Measurements from ENCODE around the gene CDKN2A.

CDKN2A gene

DNA sequence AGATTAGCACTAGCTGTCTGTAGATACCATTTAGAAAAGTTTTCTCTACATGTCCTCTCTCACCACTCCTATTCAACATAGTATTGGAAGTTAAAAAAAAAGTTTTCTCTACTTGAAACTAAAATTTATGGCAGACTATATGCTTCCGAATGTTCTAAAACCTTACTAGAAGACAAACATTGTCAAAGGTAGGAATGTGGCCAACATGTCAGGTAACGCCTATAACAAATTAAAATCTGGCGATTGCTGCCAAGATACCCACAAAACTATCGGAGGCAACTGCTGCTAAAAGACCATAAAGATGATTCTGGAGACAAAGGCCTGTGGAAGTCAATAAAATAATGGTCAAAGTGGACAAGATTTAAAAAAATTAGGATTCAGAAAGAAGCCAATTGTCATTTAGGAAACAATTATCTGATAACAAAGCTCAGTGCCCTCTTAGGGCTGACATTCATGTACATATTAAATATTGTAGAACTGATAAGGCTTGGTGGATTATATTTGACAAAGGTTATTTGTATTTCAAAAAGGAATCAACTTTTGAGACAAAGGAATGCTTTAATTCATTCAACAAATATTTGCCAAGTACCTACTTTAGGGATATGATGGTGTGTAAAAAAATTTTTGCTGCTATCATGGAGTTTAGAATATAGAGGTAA, 52.7 kb downstream of the CDKN2A start:
- DNase-seq (ENCODE audit: low spot score) = no peak

DNA sequence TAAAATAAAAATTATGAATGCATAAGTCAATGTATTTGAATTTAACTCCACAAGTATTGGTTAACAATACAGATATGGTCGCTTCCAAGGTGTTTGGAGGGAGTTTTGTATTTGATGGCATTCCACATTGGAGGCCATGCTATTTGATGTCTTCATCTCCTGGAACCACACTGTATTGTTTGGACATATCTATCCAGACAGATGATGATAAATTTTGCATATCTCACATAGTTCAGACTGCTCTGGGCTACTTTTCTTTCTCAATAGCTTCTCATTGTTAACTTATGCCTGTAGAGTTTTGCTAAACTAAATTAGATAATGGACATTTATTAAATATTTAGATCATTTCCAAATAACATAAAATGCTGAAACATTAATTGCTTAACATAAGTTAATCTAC, 58.0 kb downstream of the CDKN2A start:
- DNase-seq (ENCODE audit: low spot score) = no peak

DNA sequence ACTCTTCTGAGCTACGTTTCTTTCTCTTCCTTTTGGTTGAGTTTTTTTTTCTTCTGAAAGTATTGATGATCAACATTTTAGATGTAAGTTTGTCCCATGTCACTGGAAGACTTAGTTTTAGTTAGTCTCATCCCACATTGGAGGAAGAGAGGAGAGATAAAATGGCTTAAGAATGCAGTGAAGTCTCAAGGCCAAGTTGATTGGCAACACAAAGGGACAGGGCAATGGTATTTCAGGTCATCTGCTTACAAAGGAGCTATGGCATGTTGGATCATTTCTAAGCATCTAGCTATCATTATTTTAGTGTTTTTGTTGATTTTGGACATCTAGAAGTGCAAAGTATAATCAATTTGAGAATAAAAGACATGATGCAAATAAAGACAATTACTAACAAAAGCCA, 58.6 kb downstream of the CDKN2A start:
- DNase-seq (ENCODE audit: low spot score) = no peak

DNA sequence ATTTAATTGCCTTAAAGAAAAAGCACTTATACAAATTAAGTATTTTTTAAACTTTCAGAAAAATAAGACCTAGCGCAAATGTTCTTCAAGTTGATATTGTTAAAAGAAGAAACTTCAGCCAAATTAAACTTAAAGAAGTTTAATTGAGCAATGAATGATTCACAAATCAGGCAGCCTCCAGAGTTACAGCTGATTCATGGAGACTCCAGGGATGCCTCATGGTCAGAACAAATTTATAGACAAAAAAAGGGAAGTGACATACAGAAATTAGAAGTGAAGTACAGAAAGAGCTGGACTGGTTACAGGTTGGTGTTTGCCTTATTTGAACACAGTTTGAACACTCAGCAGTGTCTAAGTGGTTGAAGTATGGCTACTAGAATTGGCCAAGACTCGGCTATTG, 60.3 kb downstream of the CDKN2A start:
- DNase-seq (ENCODE audit: low spot score) = no peak

DNA sequence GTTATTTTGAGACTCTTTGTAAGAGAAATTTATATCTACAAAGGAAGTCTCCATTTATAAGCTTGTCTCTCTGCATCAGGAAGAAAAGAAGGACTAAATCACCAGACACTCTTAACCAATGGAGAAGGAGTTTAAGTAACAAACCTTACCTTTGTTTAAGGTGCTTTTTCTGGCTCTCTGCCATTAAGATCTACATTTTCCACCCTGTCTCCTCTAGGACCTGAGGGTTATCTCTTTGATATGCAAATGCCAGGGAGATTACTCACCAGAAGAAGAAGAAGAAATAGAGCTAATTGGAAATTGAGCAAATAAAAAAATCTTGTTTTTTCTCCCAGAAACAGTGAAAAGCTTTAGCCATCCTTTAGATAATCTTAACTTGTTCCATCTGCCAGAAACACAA, 60.9 kb downstream of the CDKN2A start:
- DNase-seq (ENCODE audit: low spot score) = no peak

DNA sequence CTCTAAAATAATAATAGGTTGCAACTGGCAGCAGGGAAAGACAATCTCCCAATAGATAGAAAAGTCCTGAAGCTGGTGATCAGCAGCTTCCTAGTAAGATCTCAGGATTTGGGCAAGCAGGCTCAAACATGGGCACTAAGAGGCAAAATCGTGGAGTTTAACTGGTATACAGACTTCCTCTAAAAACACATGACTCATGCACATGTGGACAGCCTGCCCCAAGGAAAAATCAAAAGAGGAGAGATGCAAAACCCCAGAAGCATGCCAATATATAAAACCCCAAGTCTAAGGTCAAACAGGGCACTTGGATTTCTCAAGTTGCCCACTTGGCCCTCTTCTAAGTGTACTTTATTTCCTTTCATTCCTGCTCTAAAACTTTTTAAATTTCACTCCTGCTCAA, 62.8 kb downstream of the CDKN2A start:
- DNase-seq (ENCODE audit: low spot score) = no peak

DNA sequence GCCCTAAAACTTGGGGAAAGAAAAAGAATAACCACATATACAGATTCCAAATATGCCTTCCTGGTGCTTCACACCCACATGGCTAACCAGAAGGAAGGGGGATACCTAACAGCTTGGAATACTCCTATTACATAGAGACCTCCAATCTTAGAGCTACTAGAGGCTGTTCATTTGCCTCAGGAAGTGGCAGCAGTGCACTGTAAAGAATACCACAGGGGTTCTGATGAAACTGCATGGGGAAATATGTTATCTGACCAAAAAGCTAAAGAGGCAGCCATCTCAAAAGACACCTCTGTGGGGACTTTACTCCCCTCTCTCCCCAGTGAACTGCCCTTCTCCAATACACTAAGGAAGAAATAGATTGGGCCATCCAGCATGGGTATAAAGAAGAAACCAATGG, 66.4 kb downstream of the CDKN2A start:
- DNase-seq (ENCODE audit: low spot score) = no peak

DNA sequence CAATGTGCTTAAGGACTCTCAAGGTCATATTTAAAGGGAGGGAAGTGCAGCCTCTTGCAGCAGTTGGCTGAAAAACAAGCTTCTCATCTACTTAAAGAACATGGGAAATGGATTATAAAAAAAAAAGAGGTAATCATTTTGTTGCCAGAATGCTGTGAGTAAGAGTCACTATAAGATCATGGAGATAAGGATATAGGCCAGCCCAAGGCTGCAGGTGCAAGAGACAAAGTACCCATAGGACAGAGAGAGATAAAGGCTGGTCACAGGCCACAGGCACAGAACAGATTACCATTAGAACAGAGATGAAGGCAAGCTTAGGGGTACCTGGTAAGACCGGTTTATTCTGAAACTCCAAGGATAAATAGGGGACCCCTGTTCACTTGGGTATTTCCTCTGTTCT, 70.5 kb downstream of the CDKN2A start:
- no peak for DNase-seq (ENCODE audit: low spot score)

DNA sequence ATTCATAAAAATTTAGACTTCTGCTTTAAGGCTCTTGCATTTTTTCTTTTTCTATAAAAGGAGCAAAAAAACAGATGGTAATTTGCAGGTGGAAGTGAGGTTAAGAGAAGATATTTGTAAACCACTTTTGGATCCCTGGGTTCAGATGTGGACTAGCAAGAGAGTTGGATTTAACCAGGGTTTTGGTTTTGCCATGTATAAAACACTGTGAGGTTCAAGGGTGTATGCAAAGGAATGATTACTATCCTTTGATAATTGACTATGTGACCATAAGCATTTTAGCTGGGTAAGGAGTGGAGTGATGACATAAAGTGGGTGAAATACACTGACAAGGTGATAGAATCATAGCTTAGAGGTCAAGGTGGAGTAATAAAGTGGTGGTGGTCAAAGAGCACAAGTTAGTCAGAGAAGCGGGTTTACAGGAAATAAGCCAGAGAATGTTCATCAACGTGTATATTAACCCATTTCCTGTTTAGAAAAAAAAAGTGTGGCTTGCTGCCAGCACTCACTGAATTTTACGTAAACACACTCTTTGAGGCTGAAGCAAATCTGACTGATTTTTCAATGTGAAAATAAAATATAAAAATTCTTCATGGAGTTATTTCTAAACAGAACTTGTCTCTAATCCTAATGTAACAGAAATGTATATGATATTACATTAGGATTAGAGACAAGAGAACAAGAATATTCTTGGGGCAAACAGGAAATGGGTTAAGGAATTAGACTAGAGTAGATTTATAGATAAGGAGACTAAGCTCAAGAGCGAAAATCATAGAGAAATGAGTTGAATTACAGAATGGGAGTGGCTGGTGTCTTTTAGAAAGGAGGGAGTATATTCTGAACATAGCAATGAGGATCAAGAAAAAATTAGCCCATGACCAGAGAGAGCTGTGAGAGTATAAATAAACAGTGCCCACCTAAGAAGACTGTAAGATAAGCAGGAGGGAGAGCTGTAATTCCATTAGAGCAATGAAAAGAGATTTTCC, 74.5 kb downstream of the CDKN2A start:
- peak; percentile 86 for DNase-seq (ENCODE audit: low spot score)

All from kidney capillary endothelial cell (primary cell).